Stimulated activated CD4-positive, alpha-beta T cell treated with anti-CD3 and anti-CD28 coated beads, Interleukin-12 subunit alpha, Interleukin-12 subunit beta, amount 100 ng/mL, for 4 hours (primary cell): ENCODE measurements around the gene KRT14.
"Not testable (repeated sequence)": the region's sequence is repeated elsewhere in the genome, so short reads cannot be mapped to it uniquely, and the experiment has no call there.

ENCODE experiments used
- DNase-seq: peaks from one replicate; pipeline ENCODE4 v3.0.0-alpha.2; 2020

Gene KRT14

GRCh38 chr17:41576740-41577139, 10.0 kb downstream of the KRT14 start:
- not testable (repeated sequence) for DNase-seq

GRCh38 chr17:41575336-41575735, 11.4 kb downstream of the KRT14 start:
- no peak for DNase-seq

- DNase-seq: no peak
Observed at GRCh38 chr17:41571561-41572434, 14.9 kb downstream of the KRT14 start, which contains the start of gene KRT9. KRT9 (minus strand) TSS chr17:41572059; CDS start chr17:41571992, 67 bp downstream.

GRCh38 chr17:41567317-41567716, 19.4 kb downstream of the KRT14 start:
- DNase-seq: no peak

- DNase-seq: no peak
Observed at GRCh38 chr17:41565338-41565737, 21.4 kb downstream of the KRT14 start.

GRCh38 chr17:41563607-41564170, 23.0 kb downstream of the KRT14 start:
- DNase-seq: no peak

GRCh38 chr17:41561554-41561953, 25.1 kb downstream of the KRT14 start:
- no peak for DNase-seq

- DNase-seq: no peak
Observed at GRCh38 chr17:41559548-41559947, 27.1 kb downstream of the KRT14 start.

- DNase-seq: no peak
Observed at GRCh38 chr17:41556931-41557330, 29.8 kb downstream of the KRT14 start.

- DNase-seq: no peak
Observed at GRCh38 chr17:41556306-41556705, 30.4 kb downstream of the KRT14 start.

- DNase-seq: no peak
Observed at GRCh38 chr17:41555105-41555887, 31.4 kb downstream of the KRT14 start.

- DNase-seq: no peak
Observed at GRCh38 chr17:41553987-41554680, 32.6 kb downstream of the KRT14 start.

- no peak for DNase-seq
Observed at GRCh38 chr17:41553176-41553575, 33.5 kb downstream of the KRT14 start.

- no peak for DNase-seq
Observed at GRCh38 chr17:41552455-41552854, 34.2 kb downstream of the KRT14 start.

GRCh38 chr17:41551365-41551764, 35.3 kb downstream of the KRT14 start:
- DNase-seq: no peak

- no peak for DNase-seq
Observed at GRCh38 chr17:41549596-41550039, 37.1 kb downstream of the KRT14 start.

- peak; percentile 78 for DNase-seq
Observed at GRCh38 chr17:41548844-41549595, 37.7 kb downstream of the KRT14 start.

GRCh38 chr17:41547921-41548843, 38.5 kb downstream of the KRT14 start:
- peak; percentile 57 for DNase-seq

- no peak for DNase-seq
Observed at GRCh38 chr17:41547378-41547841, 39.3 kb downstream of the KRT14 start.

- no peak for DNase-seq
Observed at GRCh38 chr17:41546819-41547218, 39.9 kb downstream of the KRT14 start.
